GM19467 (cell line): ENCODE measurements around the gene MED27.

Source experiments
- ATAC-seq: cut with Tn5 transposase; IDR thresholded peaks from one replicate; pipeline ENCODE4 v1.9.1; 2021; ENCODE audit warnings: mild to moderate bottlenecking, moderate library complexity; ENCODE audit not compliant: unreplicated experiment

MED27 gene

GRCh38 chr9:131823701-131824146 is 255.9 kb downstream of the MED27 start:
- no peak for ATAC-seq

GRCh38 chr9:131818089-131818488 is 261.6 kb downstream of the MED27 start:
- ATAC-seq = no peak

- no peak for ATAC-seq
These were observed 262.0 kb downstream of the MED27 start for GRCh38 chr9:131817627-131818026.

- ATAC-seq = no peak
These were observed 262.6 kb downstream of the MED27 start for GRCh38 chr9:131817073-131817472.

- no peak for ATAC-seq
These were observed 263.4 kb downstream of the MED27 start for GRCh38 chr9:131815970-131816873.

GRCh38 chr9:131814707-131815106 is 265.0 kb downstream of the MED27 start:
- ATAC-seq = no peak

- ATAC-seq = no peak
These were observed 266.6 kb downstream of the MED27 start for GRCh38 chr9:131813116-131813515.

GRCh38 chr9:131812116-131812790 is 267.4 kb downstream of the MED27 start:
- ATAC-seq = no peak

GRCh38 chr9:131811405-131811804 is 268.3 kb downstream of the MED27 start:
- ATAC-seq = no peak

GRCh38 chr9:131810351-131811170 is 269.1 kb downstream of the MED27 start:
- ATAC-seq = no peak
